ENCODE data around the gene BAZ1A. TPM values are rescaled to one million over a fixed set of nuclear protein-coding genes. Genes with fewer than 3 reads are reported as not detected.

The BAZ1A gene
- total RNA-seq, 2 experiments from 2014 or later, result 67.8 to 68.0 TPM

- no peak for DNase-seq
- Mint-ChIP-seq H3K27ac (no peak overlapping the region), H3K4me1 (ENCODE audit: low read depth) (no peaks in the 10 kb centered on the region), H3K36me3 (no peaks in the 10 kb centered on the region), H3K9me3 (no peaks in the 10 kb centered on the region), H3K27me3 (no peaks in the 10 kb centered on the region), H3K4me3 (no peak overlapping the region)
- intact Hi-C loops (cut with micrococcal nuclease), result no loop called here
- ChIA-PET POLR2A (no interaction called here), CTCF (interaction anchor here (0.7 kb wide), 1 partner anchor 78 kb away, joined by 3 read pairs; no protein-coding TSS in a partner anchor)
Measured at GRCh38 chr14:34883954-34884353, 8.8 kb upstream of the BAZ1A start.

- H3K27me3 Mint-ChIP-seq, result no peaks in the 10 kb centered on the region
- intact Hi-C loops (cut with micrococcal nuclease), result loop anchor here (1.0 to 2.0 kb wide), 2 partner anchors 172 to 542 kb away; partner anchors contain the start of gene FAM177A1
- POLR2A ChIA-PET, result interaction anchor here (0.6 to 3.7 kb wide), 10 partner anchors 34 to 815 kb away, joined by 3 to 51 read pairs (median 4); partner anchors contain the start of genes FAM177A1, NFKBIA, PPP2R3C and PRORP
- H3K9me3 Mint-ChIP-seq, result no peaks in the 10 kb centered on the region
- H3K4me1 Mint-ChIP-seq (ENCODE audit: low read depth), result peaks cover 40% of the 10 kb centered on the region
- H3K4me3 Mint-ChIP-seq, result peak overlapping the region; percentile 100
- peak overlapping the region; percentile 98 for H3K27ac Mint-ChIP-seq
- CTCF ChIA-PET, result interaction anchor here (0.7 to 1.5 kb wide), 4 partner anchors 35 to 109 kb away, joined by 3 to 5 read pairs (median 4); partner anchors contain the start of gene SRP54
- peak; percentile 70 for DNase-seq
- H3K36me3 Mint-ChIP-seq, result peaks cover 18% of the 10 kb centered on the region
Measured at GRCh38 chr14:34874386-34875030, 652 bp downstream of the BAZ1A start.

- H3K4me1 Mint-ChIP-seq (ENCODE audit: low read depth), result peaks cover 44% of the 10 kb centered on the region
Measured at GRCh38 chr14:34873589-34874385, 1.4 kb downstream of the BAZ1A start.

GRCh38 chr14:34872822-34873588 lies 2.2 kb downstream of the BAZ1A start:
- ChIA-PET POLR2A (interaction anchor here (0.6 to 3.7 kb wide), 11 partner anchors 11 to 532 kb away, joined by 3 to 51 read pairs (median 5); partner anchors contain the start of genes FAM177A1, NFKBIA and SRP54), CTCF (interaction anchor here (0.7 to 1.5 kb wide), 3 partner anchors 30 to 110 kb away, joined by 3 to 5 read pairs (median 3); partner anchors contain the start of gene SRP54)
- Mint-ChIP-seq H3K27ac (peak overlapping the region; percentile 94), H3K4me3 (peak overlapping the region; percentile 83), H3K9me3 (no peaks in the 10 kb centered on the region), H3K36me3 (peaks cover 21% of the 10 kb centered on the region), H3K4me1 (ENCODE audit: low read depth) (peaks cover 50% of the 10 kb centered on the region), H3K27me3 (no peaks in the 10 kb centered on the region)
- no peak for DNase-seq
- intact Hi-C loops (cut with micrococcal nuclease), result loop anchor here (1.0 to 2.0 kb wide), 8 partner anchors 14 to 532 kb away; partner anchors contain the start of genes CFL2, NFKBIA, PRORP and PSMA6

More at GRCh38 chr14:34873589-34874385, 1.4 kb downstream of the BAZ1A start:
- POLR2A ChIA-PET, result interaction anchor here (0.6 to 3.7 kb wide), 11 partner anchors 16 to 531 kb away, joined by 3 to 51 read pairs (median 5); partner anchors contain the start of genes FAM177A1, NFKBIA, PPP2R3C and PRORP
- CTCF ChIA-PET, result interaction anchor here (0.7 to 1.5 kb wide), 4 partner anchors 31 to 109 kb away, joined by 3 to 5 read pairs (median 4); partner anchors contain the start of gene SRP54
- Mint-ChIP-seq H3K27me3 (no peaks in the 10 kb centered on the region), H3K9me3 (no peaks in the 10 kb centered on the region), H3K4me3 (peak overlapping the region; percentile 83), H3K36me3 (peaks cover 18% of the 10 kb centered on the region), H3K27ac (peak overlapping the region; percentile 94)
- DNase-seq, result peak; percentile 93
- intact Hi-C loops (cut with micrococcal nuclease), result loop anchor here (1.0 to 2.0 kb wide), 9 partner anchors 15 to 543 kb away; partner anchors contain the start of genes CFL2, NFKBIA, PRORP and PSMA6

GRCh38 chr14:34867199-34867598 lies 8.0 kb downstream of the BAZ1A start:
- Mint-ChIP-seq H3K4me1 (ENCODE audit: low read depth) (peaks cover 56% of the 10 kb centered on the region), H3K9me3 (no peaks in the 10 kb centered on the region), H3K27me3 (no peaks in the 10 kb centered on the region), H3K27ac (no peak overlapping the region), H3K4me3 (no peak overlapping the region), H3K36me3 (peaks cover 20% of the 10 kb centered on the region)
- ChIA-PET POLR2A (no interaction called here), CTCF (interaction anchor here (0.7 kb wide), 1 partner anchor 45 kb away, joined by 4 read pairs; no protein-coding TSS in a partner anchor)
- intact Hi-C loops (cut with micrococcal nuclease), result no loop called here
- DNase-seq, result no peak

GRCh38 chr14:34865889-34866574 lies 9.1 kb downstream of the BAZ1A start:
- Mint-ChIP-seq H3K27ac (no peak overlapping the region), H3K9me3 (no peaks in the 10 kb centered on the region), H3K27me3 (no peaks in the 10 kb centered on the region), H3K4me1 (ENCODE audit: low read depth) (peaks cover 50% of the 10 kb centered on the region), H3K36me3 (peaks cover 22% of the 10 kb centered on the region), H3K4me3 (no peak overlapping the region)
- ChIA-PET POLR2A (no interaction called here), CTCF (interaction anchor here (0.6 kb wide), 1 partner anchor 253 kb away, joined by 4 read pairs; no protein-coding TSS in a partner anchor)
- no peak for DNase-seq
- intact Hi-C loops (cut with micrococcal nuclease), result no loop called here

GRCh38 chr14:34863844-34864243 lies 11.3 kb downstream of the BAZ1A start:
- no peak overlapping the region for H3K27ac Mint-ChIP-seq
- H3K27me3 Mint-ChIP-seq, result no peaks in the 10 kb centered on the region
- ChIA-PET CTCF (no interaction called here), POLR2A (interaction anchor here (0.6 kb wide), 1 partner anchor 12 kb away, joined by 3 read pairs; no protein-coding TSS in a partner anchor)
- no peak overlapping the region for H3K4me3 Mint-ChIP-seq
- H3K9me3 Mint-ChIP-seq, result no peaks in the 10 kb centered on the region
- intact Hi-C loops (cut with micrococcal nuclease), result no loop called here
- no peak for DNase-seq
- peaks cover 33% of the 10 kb centered on the region for H3K4me1 Mint-ChIP-seq (ENCODE audit: low read depth)
- H3K36me3 Mint-ChIP-seq, result peaks cover 23% of the 10 kb centered on the region

- POLR2A ChIA-PET, result no interaction called here
- Mint-ChIP-seq H3K27me3 (no peaks in the 10 kb centered on the region), H3K36me3 (peaks cover 32% of the 10 kb centered on the region), H3K4me3 (no peak overlapping the region), H3K27ac (peak overlapping the region; percentile 16), H3K9me3 (no peaks in the 10 kb centered on the region), H3K4me1 (ENCODE audit: low read depth) (peaks cover 31% of the 10 kb centered on the region)
- DNase-seq, result no peak
- CTCF ChIA-PET, result no interaction called here
- intact Hi-C loops (cut with micrococcal nuclease), result loop anchor here (2.0 to 5.0 kb wide), 2 partner anchors 14 to 74 kb away; no protein-coding TSS in a partner anchor
Measured at GRCh38 chr14:34858765-34859164, 16.4 kb downstream of the BAZ1A start.

GRCh38 chr14:34857689-34858449 lies 17.3 kb downstream of the BAZ1A start:
- intact Hi-C loops (cut with micrococcal nuclease), result loop anchor here (2.0 to 5.0 kb wide), 3 partner anchors 15 to 74 kb away; no protein-coding TSS in a partner anchor
- Mint-ChIP-seq H3K36me3 (peaks cover 40% of the 10 kb centered on the region), H3K27ac (peak overlapping the region; percentile 75), H3K9me3 (no peaks in the 10 kb centered on the region), H3K4me1 (ENCODE audit: low read depth) (peaks cover 31% of the 10 kb centered on the region), H3K4me3 (no peak overlapping the region), H3K27me3 (no peaks in the 10 kb centered on the region)
- DNase-seq, result peak; percentile 37
- CTCF ChIA-PET, result no interaction called here
- POLR2A ChIA-PET, result interaction anchor here (1.9 kb wide), 1 partner anchor 15 kb away, joined by 9 read pairs; no protein-coding TSS in a partner anchor

GRCh38 chr14:34853041-34853440 lies 22.1 kb downstream of the BAZ1A start:
- POLR2A ChIA-PET, result interaction anchor here (1.2 to 1.6 kb wide), 2 partner anchors 20 to 130 kb away, joined by 4 to 6 read pairs; partner anchors contain the start of gene SRP54
- peaks cover 33% of the 10 kb centered on the region for H3K36me3 Mint-ChIP-seq

More at GRCh38 chr14:34853041-34853440, 22.1 kb downstream of the BAZ1A start:
- no peaks in the 10 kb centered on the region for H3K27me3 Mint-ChIP-seq
- H3K4me3 Mint-ChIP-seq, result no peak overlapping the region
- H3K4me1 Mint-ChIP-seq (ENCODE audit: low read depth), result peaks cover 22% of the 10 kb centered on the region
- H3K9me3 Mint-ChIP-seq, result no peaks in the 10 kb centered on the region
- no peak for DNase-seq
- CTCF ChIA-PET, result interaction anchor here (1.0 kb wide), 1 partner anchor 28 kb away, joined by 3 read pairs; no protein-coding TSS in a partner anchor
- H3K27ac Mint-ChIP-seq, result no peak overlapping the region
- intact Hi-C loops (cut with micrococcal nuclease), result no loop called here
